GM21515 (cell line): Measurements from ENCODE around the gene OSGEP.

Source experiments
- ATAC-seq: cut with Tn5 transposase; IDR thresholded peaks from one replicate; pipeline ENCODE4 v1.9.1; 2021; ENCODE audit not compliant: unreplicated experiment

The OSGEP gene

DNA sequence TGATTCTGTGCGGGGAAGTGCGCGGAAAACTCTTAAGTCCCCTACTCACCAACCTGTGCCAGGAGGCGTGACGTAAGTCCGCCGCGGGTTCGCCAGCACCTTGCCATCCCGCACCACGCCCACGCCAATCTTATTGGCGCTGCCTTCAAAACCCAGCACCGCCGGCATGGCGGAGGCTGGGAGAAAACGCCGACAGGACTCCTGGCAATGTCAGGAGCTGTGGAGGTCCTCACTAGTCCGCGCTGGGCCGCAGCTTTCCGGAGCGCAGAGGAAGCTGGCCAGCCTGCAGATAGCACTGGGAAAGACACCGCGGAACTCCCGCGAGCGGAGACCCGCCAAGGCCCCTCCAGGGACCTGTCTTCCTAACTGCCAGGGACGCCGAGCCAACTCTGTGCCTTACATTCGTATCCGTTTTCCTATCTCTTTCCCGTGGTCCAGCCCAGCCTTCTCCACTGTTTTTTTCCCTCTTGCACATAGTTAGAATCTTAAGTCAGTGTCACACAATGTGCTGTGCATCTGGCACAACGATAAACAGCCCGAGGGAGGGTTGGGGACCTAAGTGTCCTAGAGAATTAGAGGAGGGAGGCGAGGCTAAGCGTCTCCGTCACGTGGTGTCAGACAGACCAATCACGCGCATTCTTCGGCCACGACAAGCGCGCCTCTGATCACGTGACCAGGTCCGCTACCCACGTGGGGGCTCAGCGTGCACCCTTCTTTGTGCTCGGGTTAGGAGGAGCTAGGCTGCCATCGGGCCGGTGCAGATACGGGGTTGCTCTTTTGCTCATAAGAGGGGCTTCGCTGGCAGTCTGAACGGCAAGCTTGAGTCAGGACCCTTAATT, at the start of gene OSGEP, which contains the start of gene APEX1:
Gene OSGEP, minus strand, starts transcription at position 297 of the 839 bp plus-strand sequence. Its CDS starts 129 bp downstream, at position 168.
Gene APEX1, plus strand, starts transcription at position 711 of the 839 bp plus-strand sequence. CDS start 420 bp downstream, outside the sequence.
- ATAC-seq = peak; percentile 81

DNA sequence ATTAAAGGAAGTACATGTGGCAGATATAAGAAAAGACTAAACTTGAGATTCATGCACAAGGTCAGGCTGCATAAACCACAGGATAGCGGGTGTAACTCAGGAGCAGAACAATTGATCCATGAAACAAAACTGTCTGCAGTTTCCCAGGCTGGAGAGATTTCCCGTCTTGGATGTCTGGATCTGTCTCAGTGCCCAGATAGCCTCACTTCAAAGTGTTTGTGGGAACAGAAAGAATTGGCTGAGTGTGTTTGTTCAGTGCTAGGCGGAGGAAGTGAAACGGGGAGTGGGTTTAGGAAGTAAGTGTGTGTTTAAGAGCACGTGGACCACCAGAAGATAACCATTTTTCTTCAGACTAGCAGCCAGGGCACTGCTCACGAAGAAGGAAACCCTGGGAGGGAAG, 49.3 kb upstream of the OSGEP start:
- ATAC-seq = no peak

DNA sequence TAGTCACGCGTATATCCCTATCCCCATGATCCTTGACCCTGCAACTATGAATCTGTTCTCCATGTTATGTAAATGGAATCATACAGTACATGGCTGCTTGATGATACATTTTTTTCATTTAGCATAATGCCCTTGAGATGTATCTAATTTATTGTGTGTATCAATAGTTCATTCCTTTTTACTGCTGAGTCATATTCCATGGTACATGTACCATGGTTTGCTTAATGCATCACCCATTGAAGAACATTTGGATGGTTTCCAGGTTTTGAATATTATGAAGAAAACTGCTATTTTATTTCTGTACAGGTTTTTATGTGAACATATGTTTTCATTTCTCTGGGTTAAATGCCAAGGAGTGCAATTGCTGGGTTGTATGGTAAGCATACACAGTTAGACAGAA, 46.7 kb upstream of the OSGEP start:
- ATAC-seq = no peak

DNA sequence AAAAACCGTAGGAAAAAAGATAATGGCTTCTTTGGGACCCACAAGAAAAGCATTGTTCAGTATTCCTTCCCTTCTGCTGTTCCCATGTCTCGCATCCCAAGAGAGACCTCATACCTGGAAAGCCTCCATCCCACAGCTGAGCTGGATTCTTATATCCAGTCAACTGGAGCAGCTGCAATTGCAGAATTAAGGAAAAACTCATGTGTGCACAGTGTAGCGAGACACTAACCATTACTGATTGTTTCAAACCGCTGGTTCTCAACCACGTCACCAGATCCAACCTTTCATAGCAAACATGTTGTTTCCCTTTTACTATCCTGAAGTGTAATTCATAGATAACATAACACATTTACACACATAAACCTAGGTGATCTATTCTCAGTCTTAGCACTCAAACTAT, 45.3 kb upstream of the OSGEP start:
- ATAC-seq = no peak

DNA sequence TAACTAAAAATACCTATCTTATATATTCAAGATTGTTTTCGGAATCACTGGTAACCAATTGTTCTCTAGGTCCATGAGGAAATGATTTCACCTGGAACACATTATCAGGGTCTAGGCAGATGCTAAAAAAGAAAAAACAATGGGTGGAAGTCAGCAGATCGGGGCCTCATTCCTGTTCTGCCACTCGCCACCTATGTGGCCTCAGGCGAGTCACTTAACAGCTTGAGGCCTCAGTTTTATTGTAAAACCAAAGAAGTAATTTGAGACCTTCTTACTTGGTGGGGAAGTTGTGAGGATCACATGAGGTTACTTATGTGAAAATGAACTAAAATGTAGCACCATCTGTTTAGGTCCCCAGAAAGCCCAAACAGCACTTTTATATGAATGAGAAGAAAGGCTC, 44.5 kb upstream of the OSGEP start:
- ATAC-seq = no peak

DNA sequence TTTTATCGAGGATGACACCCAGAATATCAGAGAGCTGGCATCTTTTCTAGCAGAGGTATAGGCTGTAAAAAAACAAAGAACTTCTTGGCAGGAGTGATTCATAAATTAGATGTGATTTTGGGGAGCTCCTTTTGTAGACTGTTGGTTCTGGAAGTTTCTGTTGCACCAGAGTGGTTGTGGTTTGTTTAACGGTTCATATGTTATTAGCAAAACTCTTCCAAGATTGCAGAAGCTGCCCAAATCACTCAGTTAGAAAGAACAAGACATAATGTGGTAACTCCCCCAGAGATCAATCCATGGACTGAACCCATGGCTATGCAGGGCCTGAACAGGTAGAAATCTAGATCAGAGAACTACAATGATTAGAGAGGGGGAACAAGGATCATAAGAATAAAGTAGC, 44.0 kb upstream of the OSGEP start:
- no peak for ATAC-seq

DNA sequence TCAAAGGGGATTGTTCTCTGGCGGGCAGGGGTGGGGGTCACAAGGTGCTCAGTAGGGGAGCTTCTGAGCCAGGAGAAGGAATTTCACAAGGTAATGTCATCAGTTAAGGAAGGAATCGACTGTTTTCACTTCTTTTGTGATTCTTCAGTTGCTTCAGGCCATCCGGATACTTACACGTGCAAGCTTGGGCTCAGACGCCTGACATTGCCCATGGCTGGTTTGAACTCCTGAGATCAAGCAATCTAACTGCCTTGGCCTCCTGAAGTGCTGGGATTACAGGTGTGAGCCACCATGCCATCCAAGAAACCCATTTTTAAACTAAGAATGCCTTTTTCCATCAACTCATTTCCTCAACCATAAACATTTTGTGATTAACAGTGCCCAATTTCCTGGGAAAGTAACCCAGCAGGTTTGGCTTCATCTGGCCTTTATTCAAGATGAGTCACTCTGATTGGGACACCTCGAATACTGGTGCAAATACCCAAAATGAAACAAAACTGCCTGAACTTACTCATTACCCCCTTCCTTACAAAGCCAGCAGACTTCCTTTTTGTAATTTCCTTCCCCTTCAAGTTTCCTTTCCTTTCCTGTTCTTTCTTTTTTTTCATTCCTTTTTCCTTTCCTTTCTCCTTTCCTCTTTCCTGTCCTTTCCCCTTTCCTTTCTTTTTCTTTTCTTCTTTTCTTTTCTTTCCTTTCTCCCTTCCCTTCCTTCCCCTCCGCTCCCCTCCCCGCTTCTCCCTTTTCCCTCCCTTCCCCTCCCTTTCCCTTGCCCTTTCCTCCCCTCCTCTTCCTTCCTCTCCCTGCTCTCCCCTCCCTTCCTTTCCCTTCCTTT, 40.5 kb upstream of the OSGEP start:
- ATAC-seq = no peak

DNA sequence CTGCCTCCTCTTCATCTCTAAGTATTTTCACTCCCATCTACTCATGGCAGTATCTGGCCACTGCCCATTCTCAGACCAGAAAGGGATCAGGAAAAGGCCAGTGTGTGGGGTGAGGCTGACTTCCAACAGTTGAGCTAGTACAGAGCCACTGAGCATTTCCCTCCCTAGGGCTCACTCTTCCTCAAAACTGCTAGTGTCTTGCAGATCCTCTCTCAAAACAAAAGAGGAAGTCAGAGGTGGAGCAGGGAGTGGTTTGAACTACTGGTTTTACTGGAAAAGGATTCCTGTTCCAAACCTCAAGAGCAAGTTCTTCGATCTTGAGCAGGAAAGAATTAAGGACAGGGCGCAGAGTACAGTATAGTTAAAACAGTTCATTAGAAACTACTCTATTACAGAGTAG, 39.0 kb upstream of the OSGEP start:
- no peak for ATAC-seq

DNA sequence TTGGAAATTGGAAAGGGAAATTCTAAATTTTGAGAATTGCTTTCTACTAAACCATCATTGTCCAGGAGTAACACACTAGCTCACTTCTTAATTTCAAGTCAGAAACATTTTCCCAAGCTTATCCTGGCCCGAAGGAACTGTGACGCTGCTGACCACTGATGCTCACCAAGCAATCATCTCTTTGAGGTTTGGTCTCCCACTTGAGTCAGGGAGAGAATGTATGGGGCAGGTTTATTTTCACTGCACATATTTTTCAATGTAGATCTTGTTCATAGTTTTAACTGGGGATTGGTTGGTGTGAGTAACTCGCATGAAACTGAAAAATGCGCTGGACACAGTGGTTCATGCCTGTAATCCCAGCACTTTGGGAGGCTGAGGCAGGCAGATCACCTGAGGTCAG, 37.9 kb upstream of the OSGEP start:
- ATAC-seq = no peak

DNA sequence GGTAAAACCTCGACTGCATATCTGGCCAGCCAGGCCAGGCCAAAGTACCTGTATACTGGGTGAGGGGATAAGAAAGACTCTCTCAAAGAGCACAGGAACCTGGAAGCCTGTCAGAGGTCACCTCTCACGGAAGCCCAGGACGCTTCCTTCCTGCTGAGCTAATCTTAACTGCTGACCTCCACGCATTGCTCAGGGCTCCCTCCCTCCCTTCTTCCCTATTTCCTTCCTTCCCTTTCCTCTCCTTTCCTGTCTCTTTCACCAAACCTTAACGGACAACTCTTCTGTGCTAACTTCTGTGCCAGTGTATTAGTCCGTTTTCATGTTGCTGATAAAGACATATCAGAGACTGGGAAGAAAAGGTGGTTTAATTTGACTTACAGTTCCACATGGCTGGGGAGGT, 36.0 kb upstream of the OSGEP start:
- ATAC-seq = no peak

DNA sequence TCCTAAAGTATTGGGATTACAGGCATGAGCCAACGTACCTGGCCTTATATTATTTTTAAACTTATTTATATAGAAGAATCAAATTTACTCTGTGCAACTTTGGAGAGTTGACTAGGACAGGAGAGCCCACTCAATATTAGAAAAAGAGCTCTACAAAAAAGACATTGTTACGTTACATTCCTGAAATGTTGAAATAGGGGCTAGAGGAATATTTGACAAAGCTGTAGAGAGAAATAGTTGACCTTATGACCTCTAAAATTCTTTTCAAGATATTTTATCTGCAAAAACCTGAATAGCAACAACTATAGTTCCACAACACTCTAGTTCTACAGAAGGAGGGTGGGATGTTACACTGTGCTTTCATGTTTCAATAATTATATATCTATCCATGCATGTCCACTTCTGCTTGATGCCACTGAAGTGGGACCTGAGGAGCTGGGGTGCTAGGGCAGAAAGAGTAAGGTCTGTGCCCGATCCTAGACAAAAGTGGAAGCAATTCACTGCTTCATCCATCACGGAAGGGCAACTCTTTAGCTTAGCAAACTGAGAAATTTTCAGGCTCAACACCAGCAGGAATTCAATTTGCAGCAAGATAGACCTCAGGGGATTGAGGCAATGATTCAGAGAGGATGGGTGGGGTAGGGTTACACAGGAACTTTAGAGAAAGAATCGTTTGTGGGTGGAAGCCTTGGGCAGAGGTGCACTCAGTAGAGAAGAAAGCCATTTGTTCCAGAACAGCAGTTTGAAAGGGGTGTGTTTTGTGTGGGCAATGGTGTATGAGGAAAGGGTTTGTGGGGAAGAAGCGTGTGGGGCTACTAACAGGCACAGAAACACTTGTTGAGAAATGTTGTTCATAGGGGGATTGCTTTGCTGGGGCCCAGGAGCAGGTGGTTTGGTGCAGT, 34.7 kb upstream of the OSGEP start:
- no peak for ATAC-seq

DNA sequence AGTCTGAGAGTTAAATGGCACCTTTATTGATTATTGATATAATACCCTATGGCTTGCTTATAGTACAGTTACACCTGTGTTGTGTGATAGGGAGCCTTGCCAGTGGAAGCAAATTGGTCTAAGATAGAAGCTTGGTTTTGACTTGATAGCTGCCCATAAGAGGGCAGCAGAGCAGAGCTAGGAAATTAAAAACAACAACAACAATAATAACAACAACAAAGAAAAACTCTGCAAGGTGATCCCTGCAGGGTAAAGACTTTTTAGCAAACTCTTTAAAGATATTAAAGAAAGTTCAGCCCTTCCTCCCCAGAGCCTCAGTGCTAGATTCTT, 32.7 kb upstream of the OSGEP start:
- no peak for ATAC-seq

DNA sequence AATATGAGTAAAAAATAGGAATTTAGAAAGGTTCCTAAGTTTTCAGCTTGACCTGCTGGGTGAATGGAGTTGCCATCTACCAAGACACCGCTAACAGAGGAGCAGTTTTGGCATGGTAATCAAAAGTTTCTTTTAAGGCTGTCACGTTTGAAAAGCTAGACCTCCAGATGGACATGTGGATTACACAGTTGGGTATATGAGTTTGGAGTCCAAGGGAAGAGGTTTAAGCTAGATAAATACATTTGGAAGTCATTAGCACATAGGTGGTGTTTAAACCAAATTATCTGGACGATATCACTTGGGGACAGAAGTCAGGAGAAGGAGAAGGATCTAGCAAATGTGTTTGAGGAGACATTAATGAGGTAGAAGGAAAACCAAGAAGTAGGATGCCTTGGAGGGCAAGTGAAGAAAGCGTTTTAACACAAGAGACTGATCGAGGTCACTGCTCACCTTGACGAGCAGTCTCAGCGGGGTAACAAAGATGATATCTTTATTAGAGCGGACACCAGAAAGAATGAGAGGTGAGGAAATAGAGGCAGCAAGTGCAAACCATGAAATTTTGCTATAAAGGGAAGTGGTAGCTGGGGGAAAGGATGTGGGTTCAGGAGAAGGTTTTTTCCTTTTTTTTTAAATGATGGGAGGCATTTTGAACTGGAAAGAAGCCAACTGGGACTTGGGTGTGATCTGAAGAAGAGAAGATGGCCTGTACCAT, 32.2 kb upstream of the OSGEP start:
- ATAC-seq = no peak

DNA sequence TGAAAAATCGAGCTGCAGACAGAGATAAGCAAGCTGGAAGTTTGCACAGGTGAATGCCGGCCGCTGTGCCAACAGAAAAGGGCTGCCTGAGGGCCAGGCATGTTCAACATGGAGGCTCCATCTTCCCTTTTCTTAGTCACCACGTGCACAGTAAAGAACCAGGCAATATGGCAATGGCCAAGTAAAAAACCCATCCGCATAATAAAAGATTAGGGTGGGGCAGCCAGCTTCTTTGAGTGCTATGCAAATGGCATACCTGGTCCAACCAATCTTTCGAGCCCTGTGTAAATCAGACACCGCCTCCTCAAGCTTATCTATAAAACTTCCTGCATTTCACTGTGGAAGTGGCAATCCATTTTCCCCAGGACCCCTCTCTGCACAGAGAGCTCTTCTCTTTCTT, 31.3 kb upstream of the OSGEP start:
- ATAC-seq = no peak

DNA sequence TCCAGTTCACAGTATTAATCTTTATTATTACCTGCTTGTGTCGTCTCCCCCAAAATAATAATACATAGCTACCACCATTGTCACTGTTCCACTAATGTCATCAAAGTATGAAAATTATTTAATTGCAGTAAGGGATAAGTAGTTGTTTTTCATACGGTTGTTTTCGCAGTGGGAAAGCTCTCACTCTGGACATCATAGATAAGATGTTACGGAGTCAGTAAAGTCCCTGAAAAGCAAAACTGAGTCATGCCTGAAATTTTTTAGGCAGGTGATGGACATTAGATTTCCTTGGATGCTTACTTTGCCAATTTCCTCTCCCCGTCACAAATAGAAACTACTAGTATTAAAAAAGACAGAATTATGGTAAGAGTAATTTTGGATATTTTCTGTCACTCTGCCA, 27.8 kb upstream of the OSGEP start:
- ATAC-seq = no peak

DNA sequence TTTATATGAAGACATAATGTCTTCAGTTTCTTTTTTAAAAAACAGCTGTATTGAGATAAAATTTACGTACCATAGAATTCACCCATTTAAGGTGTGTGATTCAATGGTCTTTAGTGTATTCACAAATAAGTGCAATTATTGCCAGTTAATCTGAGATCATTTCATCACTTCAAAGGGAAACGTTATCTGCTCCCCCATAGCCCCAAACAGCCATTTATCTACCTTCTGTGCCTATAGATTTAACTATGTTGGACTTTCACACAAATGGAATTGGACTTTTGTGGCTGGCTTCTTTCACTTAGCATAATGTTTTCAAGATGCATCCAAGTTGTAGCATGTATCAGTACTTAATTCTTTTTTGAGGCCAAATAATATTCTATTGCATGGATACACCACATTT, 24.3 kb upstream of the OSGEP start:
- no peak for ATAC-seq

DNA sequence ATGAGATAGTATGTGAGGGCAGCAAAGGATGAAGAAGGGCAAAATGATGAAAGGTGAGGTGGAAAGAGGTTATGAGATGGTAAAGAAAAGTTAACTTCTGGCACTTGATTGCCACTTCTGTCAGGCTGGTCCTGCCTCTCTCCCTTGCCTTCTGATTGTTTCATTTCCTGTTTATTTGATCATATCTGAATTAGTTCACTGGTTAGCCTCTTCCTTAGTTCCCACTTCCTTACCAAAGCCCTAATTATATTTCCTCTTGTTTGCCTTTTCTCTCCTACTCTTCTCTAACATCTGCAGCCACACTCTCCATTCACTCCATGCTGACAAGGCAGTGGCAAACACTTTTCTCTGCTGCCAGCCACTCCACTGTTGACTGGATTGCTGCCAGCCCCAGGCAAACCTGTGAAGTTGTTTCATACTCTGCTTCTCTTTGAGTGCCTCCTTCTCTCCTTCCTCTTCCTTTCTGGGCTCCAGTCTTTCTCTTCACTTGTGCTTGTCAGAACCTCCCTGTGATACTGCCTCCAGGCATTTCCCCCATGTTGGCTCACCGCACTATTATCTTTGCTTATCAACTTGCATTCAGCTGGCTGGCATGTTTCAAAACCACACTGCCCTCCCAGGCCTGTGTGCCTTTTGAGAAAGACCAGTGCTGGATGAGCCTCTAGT, 22.7 kb upstream of the OSGEP start:
- no peak for ATAC-seq

DNA sequence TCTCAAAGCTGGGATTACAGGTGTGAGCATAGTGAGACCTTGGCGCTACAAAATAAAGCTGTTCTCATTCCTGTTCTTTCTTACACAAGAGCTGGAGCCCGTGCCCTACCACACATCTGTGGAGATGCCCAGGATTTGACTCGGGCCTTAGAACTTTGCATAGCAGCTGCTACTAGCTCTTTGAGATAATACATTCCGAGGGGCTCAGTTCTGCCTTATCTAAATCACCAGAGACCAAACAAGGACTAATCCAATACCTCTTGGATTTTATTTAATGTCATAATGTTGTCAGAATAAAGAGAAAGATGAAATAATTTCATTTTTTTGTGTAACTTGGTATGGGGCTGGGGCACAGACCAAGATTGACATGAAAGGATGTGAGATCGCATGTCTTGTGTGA, 22.2 kb upstream of the OSGEP start:
- no peak for ATAC-seq

DNA sequence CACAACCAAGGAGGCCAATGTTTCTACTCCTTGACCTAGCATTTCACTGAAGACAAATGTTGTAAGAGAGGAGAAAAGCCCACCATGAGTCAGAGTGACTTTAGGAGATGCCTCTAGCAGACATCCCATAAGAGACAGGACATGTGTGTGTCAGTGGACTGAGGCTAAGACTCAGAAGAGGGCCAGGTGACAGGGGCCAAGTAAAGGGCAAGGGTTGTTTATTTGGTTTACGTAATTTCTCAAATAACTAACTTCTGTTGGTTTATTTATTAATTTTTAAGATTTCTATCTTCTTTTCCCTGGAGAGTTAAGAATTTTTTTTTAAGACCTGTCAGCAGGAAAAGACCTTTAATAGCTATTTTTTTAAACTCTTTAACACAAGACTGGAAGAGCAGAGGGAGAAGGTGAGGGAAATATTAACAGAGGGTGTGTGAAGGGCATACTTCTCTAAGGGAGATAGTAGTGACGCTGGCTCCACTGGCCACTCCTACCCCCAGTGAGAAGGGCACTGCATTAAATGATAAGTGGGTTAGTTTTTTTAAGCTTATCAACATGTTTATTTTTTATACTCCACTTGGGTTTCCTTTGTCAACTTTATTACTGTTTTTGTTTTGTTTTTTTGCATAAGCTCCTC, 18.0 kb upstream of the OSGEP start:
- ATAC-seq = no peak

DNA sequence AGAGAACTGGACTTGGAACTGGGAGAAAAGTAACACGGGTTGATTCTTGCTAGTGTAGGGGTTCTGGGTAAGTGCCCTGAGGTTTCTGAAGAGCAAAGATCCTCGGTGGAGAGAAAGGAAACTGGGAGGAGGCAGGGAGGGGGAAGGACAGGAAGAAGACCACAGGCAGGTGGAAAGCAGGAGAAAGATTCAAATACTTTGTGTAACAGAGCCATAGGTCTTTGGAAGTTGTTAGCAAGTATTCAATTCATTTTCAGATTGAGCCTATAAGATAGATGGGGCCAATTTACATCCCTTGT, 15.9 kb upstream of the OSGEP start:
- no peak for ATAC-seq
